Lower lobe of right lung (tissue), 2 donors: ENCODE measurements around the gene TRIP12. TPM values are rescaled to one million over a fixed set of nuclear protein-coding genes. Genes with fewer than 3 reads are reported as not detected.
"Not testable (repeated sequence)": the region's sequence is repeated elsewhere in the genome, so short reads cannot be mapped to it uniquely, and the experiment has no call there.

ENCODE experiments used
- ATAC-seq, 2 donors: fragments of 200-7000 bp; cut with Tn5 transposase; one replicate each; pipeline ENCODE4 v1.9.1; 2020 to 2022; ENCODE audit warnings: mild to moderate bottlenecking in 2 of 2, moderate library complexity in 2 of 2
- DNase-seq: peaks from one replicate; pipeline ENCODE4 v3.0.0-alpha.2; 2020
- H3K27ac ChIP-seq: fragments of 200-600 bp; one replicate; pipeline ENCODE4 v1.8.0; 2022
- H3K27me3 ChIP-seq: fragments of 200-600 bp; one replicate; pipeline ENCODE4 v1.8.0; 2022; ENCODE audit warnings: low read depth
- H3K36me3 ChIP-seq: fragments of 200-600 bp; one replicate; pipeline ENCODE4 v1.8.0; 2022; ENCODE audit warnings: mild to moderate bottlenecking
- H3K4me1 ChIP-seq: fragments of 200-600 bp; one replicate; pipeline ENCODE4 v1.8.0; 2022
- H3K4me3 ChIP-seq: fragments of 200-600 bp; one replicate; pipeline ENCODE4 v1.8.0; 2022; ENCODE audit warnings: mild to moderate bottlenecking
- H3K9me3 ChIP-seq: fragments of 200-600 bp; one replicate; pipeline ENCODE4 v1.8.0; 2022
- intact Hi-C: fragments of 100-400 bp; cut with DNase I; formaldehyde crosslinking; loops from one replicate; pipeline ENCODE4 v1.11.0; 2022
- total RNA-seq: library from RNA; stranded (reverse); fragmentation: NEBNext Ultra II Directional; extraction: Animal tissue kit (Norgen Biotek cat#: 25700); gene quantifications from one replicate; pipeline ENCODE4 v1.2.1, GENCODE V29; 2021
- TF ChIP-seq, protein P1 (sequence below): fragments of 200-600 bp; IDR thresholded peaks from one replicate; pipeline ENCODE4 v1.8.0; 2022; ENCODE audit warnings: antibody characterized with exemption, mild to moderate bottlenecking
- donor health status: DM: no; HTN: yes; CAD: no; lungs with severe emphysema.

The TRIP12 gene
- total RNA-seq, 1 donor from 2014 or later, result 229 TPM

DNA sequence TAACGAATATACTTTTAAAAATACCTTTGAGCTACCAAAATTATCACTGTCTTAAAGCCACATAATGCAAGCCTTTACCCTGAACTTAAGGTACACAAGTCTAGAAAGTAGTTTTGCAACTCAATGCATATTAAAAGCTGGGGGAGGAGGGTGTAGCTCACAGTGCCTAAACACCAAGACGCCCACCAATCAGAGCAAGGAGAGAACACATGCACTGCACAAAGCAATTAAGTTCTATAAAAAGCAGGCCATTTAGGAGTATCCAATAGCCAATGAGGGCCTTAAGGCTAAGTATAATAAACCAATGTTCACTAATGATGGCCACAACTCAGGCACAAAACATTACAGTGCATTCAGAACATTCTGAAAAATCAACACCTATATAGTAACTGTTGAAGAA lies 16.2 kb downstream of the TRIP12 start:
- Histone ChIP-seq H3K4me3 (no peak overlapping the region), H3K4me1 (peaks cover 30% of the 10 kb centered on the region), H3K36me3 (peaks cover 50% of the 10 kb centered on the region), H3K9me3 (no peaks in the 10 kb centered on the region), H3K27ac (no peak overlapping the region), H3K27me3 (no peaks in the 10 kb centered on the region)
- intact Hi-C loops, result no loop called here
- no peak for ATAC-seq
- DNase-seq, result no peak
- TF ChIP-seq, protein P1, sequence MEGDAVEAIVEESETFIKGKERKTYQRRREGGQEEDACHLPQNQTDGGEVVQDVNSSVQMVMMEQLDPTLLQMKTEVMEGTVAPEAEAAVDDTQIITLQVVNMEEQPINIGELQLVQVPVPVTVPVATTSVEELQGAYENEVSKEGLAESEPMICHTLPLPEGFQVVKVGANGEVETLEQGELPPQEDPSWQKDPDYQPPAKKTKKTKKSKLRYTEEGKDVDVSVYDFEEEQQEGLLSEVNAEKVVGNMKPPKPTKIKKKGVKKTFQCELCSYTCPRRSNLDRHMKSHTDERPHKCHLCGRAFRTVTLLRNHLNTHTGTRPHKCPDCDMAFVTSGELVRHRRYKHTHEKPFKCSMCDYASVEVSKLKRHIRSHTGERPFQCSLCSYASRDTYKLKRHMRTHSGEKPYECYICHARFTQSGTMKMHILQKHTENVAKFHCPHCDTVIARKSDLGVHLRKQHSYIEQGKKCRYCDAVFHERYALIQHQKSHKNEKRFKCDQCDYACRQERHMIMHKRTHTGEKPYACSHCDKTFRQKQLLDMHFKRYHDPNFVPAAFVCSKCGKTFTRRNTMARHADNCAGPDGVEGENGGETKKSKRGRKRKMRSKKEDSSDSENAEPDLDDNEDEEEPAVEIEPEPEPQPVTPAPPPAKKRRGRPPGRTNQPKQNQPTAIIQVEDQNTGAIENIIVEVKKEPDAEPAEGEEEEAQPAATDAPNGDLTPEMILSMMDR, result no peak

DNA sequence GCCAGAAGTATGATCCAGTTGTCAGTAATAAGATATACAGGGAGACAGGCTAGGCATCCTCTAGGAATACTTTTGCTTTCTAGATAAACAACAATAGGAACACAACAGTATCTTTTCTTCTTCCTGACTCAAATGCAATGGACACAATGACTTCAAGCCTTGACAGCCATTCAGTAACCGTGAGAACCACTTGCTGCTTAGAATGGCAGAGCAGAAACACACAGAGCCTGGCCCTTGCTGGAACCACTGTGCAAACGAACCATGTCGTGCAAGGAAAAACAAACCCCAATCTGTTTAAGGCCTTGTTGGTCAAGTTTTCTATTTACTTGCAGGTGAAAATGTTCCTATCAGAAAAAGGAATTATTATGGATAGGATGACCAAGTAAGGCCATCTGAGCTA lies 18.8 kb downstream of the TRIP12 start:
- Histone ChIP-seq H3K27me3 (no peaks in the 10 kb centered on the region), H3K4me1 (peaks cover 25% of the 10 kb centered on the region), H3K27ac (no peak overlapping the region), H3K4me3 (no peak overlapping the region), H3K9me3 (no peaks in the 10 kb centered on the region), H3K36me3 (peaks cover 42% of the 10 kb centered on the region)
- intact Hi-C loops, result no loop called here
- DNase-seq (no peak), ATAC-seq (no peak)
- TF ChIP-seq, protein P1, result no peak

DNA sequence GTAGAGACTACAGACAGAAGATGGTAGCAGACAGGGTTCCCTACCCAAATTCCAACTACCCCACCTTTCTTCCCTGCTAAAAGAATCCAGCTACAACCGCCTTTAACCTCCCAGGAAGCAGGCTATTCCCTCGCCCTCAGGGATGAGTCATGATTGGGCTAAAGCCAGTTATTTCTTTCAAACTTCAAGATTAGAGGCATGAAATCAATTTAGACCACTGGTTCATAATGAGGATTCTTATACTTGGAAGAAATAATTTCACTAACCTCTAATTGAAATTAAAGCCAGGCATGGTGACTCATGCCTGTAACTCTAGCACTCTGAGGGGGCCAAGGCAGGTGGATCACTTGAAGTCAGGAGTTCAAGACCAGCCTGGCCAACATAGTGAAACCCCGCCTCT lies 20.0 kb downstream of the TRIP12 start:
- no peaks in the 10 kb centered on the region for H3K27me3 ChIP-seq
- no peaks in the 10 kb centered on the region for H3K9me3 ChIP-seq
- ATAC-seq (peak in 1 of 2 donors; percentile 55), DNase-seq (no peak)
- peaks cover 32% of the 10 kb centered on the region for H3K36me3 ChIP-seq
- no peak overlapping the region for H3K4me3 ChIP-seq
- intact Hi-C loops, result no loop called here
- TF ChIP-seq, protein P1, result no peak
- no peak overlapping the region for H3K27ac ChIP-seq
- peaks cover 25% of the 10 kb centered on the region for H3K4me1 ChIP-seq

DNA sequence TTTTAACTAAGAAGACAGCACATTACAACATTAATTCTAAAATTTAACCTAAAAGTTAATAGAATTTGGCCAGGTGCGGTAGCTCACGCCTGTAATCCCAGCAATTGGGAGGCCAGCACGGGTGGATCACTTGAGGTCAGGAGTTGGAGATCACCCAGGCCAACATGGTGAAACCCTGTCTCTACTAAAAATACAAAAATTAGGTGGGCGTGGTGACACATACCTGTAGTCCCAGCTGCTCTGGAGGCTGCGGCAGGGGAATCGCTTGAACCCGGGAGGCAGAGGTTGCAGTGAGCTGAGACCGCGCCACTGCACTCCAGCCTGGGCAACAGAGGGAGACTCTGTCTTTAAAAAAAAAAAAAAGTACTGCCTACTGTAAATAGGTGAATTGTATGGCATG lies 21.3 kb downstream of the TRIP12 start:
- DNase-seq, H3K4me3 ChIP-seq, H3K27ac ChIP-seq, intact Hi-C loops, H3K27me3 ChIP-seq, ATAC-seq, H3K9me3 ChIP-seq: not testable (repeated sequence)
- Histone ChIP-seq H3K36me3 (peaks cover 21% of the 10 kb centered on the region), H3K4me1 (peaks cover 25% of the 10 kb centered on the region)

DNA sequence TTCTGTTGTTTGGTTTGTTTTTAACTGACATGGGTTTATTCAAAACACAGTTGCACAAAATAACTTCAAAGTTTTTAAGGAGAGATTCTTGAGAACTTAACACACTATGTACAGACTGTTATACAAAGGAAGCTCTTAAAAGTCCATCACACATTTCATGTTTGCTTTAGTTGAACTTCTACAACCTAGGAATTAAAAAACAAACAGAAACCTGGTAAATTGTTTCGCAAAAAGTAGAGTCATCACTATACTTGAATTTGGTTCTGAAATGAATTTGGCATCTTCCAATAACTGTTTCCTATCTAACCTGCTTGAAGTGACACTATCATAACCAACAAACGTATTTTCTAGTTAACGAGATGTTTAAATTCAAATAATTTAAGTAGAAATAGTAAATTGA lies 21.8 kb downstream of the TRIP12 start:
- TF ChIP-seq, protein P1, result no peak
- DNase-seq (no peak), ATAC-seq (no peak)
- Histone ChIP-seq H3K4me1 (peaks cover 29% of the 10 kb centered on the region), H3K4me3 (no peak overlapping the region), H3K27me3 (no peaks in the 10 kb centered on the region), H3K27ac (no peak overlapping the region), H3K9me3 (no peaks in the 10 kb centered on the region), H3K36me3 (peaks cover 21% of the 10 kb centered on the region)
- intact Hi-C loops, result no loop called here

DNA sequence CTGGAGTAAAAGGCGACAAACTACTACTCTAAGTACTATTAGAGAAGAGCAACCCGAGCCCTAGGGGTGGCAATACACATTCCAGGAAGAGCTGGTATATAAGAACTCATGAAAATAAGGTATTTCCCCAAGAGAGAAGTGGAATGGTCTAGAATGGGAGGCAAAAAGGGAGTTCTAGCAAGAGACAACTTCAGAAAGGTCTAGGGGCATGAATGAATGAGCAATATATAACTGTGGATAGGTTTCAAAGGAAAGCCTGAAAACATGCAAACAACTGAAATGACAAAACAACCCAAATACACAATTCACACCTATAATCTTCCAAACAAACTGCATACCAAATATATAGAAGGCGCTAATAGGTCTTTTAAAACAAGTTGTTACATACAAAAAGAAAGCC lies 22.2 kb downstream of the TRIP12 start:
- DNase-seq (no peak), ATAC-seq (no peak)
- Histone ChIP-seq H3K27ac (no peak overlapping the region), H3K27me3 (no peaks in the 10 kb centered on the region), H3K4me1 (peaks cover 33% of the 10 kb centered on the region), H3K36me3 (peaks cover 17% of the 10 kb centered on the region), H3K4me3 (no peak overlapping the region), H3K9me3 (no peaks in the 10 kb centered on the region)
- intact Hi-C loops, result no loop called here
- TF ChIP-seq, protein P1, result no peak
